T47D (cell line): ENCODE results near the gene YTHDC2.

Experiments used
- DNase-seq, 2 experiments: peaks; one replicate each; pipeline versions ENCODE4 v3.0.0 to v3.0.0-alpha.2; 2011 to 2012; ENCODE audit warnings: low read depth in 1 of 2, low spot score in 1 of 2
- JUND ChIP-seq: IDR thresholded peaks from 2 replicates; pipeline ENCODE4 v1.6.1; 2012; ENCODE audit warnings: low read depth
- in situ Hi-C: cut with HindIII; loops from 2 replicates; pipeline ENCODE4 v1.10.0; 2016; ENCODE audit warnings: low sequenced_read_pairs, low pct_unique_long_range_greater_than_20kb

Gene YTHDC2

GRCh38 chr5:113641715-113642114, 128.2 kb downstream of the YTHDC2 start:
- no peak for DNase-seq
- no peak for TF ChIP-seq JUND
- in situ Hi-C loops, result no loop called here
